K562 (cell line): ENCODE measurements around the gene VTI1B. TPM values are rescaled to one million over a fixed set of nuclear protein-coding genes. Genes with fewer than 3 reads are reported as not detected.

Source experiments
- CBFB ChIP-seq: sonication (generic); formaldehyde crosslinking; IDR thresholded peaks from 2 replicates; pipeline ENCODE4 v1.4.0; 2020; ENCODE audit warnings: mild to moderate bottlenecking, missing genetic modification reagents
- CHD2 ChIP-seq: IDR thresholded peaks from 2 replicates; pipeline ENCODE4 v1.6.1; 2011; ENCODE audit warnings: low read depth, low read length
- ELF2 ChIP-seq: fragments of 250-450 bp; sonication (Bioruptor Pico); IDR thresholded peaks from 2 replicates; pipeline ENCODE4 v1.5.0; 2021; ENCODE audit warnings: mild to moderate bottlenecking
- ETV1 ChIP-seq: fragments of 450-650 bp; conservative IDR thresholded peaks from 2 replicates; pipeline ENCODE4 v1.6.1; 2016; ENCODE audit warnings: missing genetic modification characterization, control low read depth, low read depth, missing compliant biosample characterization
- FOXJ3 ChIP-seq: sonication (generic); formaldehyde crosslinking; IDR thresholded peaks from 2 replicates; pipeline ENCODE4 v1.4.0; 2020; ENCODE audit warnings: mild to moderate bottlenecking, missing genetic modification reagents
- HIVEP1 ChIP-seq: fragments of 250-450 bp; sonication (Bioruptor Pico); IDR thresholded peaks from 2 replicates; pipeline ENCODE4 v1.4.0; 2020; ENCODE audit warnings: mild to moderate bottlenecking
- HMG20A ChIP-seq: fragments of 450-650 bp; formaldehyde crosslinking; conservative IDR thresholded peaks from 2 replicates; pipeline ENCODE4 v1.4.0; 2020; ENCODE audit warnings: mild to moderate bottlenecking, mixed read lengths
- HNRNPL ChIP-seq: fragments of 200-400 bp; formaldehyde crosslinking; IDR thresholded peaks from 2 replicates; pipeline ENCODE4 v1.6.1; 2017; ENCODE audit warnings: low read depth, mild to moderate bottlenecking, low read length
- JUNB ChIP-seq: fragments of 450-650 bp; formaldehyde crosslinking; conservative IDR thresholded peaks from 2 replicates; pipeline ENCODE4 v1.4.0; 2020; ENCODE audit warnings: mild to moderate bottlenecking
- NCOR1 ChIP-seq: fragments of 450-650 bp; IDR thresholded peaks from 2 replicates; pipeline ENCODE4 v1.6.1; 2016; ENCODE audit warnings: mild to moderate bottlenecking, moderate library complexity
- PHF20 ChIP-seq: fragments of 450-650 bp; IDR thresholded peaks from 2 replicates; pipeline ENCODE4 v1.6.1; 2018; ENCODE audit not compliant: partially characterized antibody
- RBM15 ChIP-seq: fragments of 200-400 bp; formaldehyde crosslinking; IDR thresholded peaks from 2 replicates; pipeline ENCODE4 v1.6.1; 2018; ENCODE audit warnings: mild to moderate bottlenecking, low read length, moderate library complexity; ENCODE audit not compliant: insufficient read depth
- SIX5 ChIP-seq, 2 experiments: IDR thresholded peaks; 2 replicates each; pipeline ENCODE4 v1.6.1; 2011; ENCODE audit warnings: low read length in 2 of 2, borderline replicate concordance in 1 of 2, low read depth in 1 of 2, mild to moderate bottlenecking in 1 of 2, moderate library complexity in 1 of 2; ENCODE audit not compliant: insufficient read depth in 1 of 2
- SMARCA5 ChIP-seq: fragments of 450-650 bp; IDR thresholded peaks from 2 replicates; pipeline ENCODE4 v1.6.1; 2016
- TCFL5 ChIP-seq: fragments of 250-450 bp; sonication (Bioruptor Pico); conservative IDR thresholded peaks from 2 replicates; pipeline ENCODE4 v1.6.1; 2021; ENCODE audit warnings: mild to moderate bottlenecking, moderate library complexity, matching md5 sums
- TRIM24 ChIP-seq, 2 experiments: fragments of 450-650 bp; IDR thresholded peaks; 2 replicates each; pipeline ENCODE4 v1.6.1; 2016
- XRCC4 ChIP-seq: IDR thresholded peaks from one replicate; pipeline ENCODE4 v1.6.1; 2011; ENCODE audit not compliant: insufficient read depth, insufficient read length; ENCODE audit errors: extremely low read depth
- ZNF197 ChIP-seq: fragments of 200-800 bp; sonication (Bioruptor generic); IDR thresholded peaks from 2 replicates; pipeline ENCODE4 v1.6.1; 2016; ENCODE audit warnings: low read depth, missing genetic modification characterization, missing compliant biosample characterization
- ZNF347 ChIP-seq: fragments of 450-650 bp; formaldehyde crosslinking; IDR thresholded peaks from 2 replicates; pipeline ENCODE4 v1.4.0; 2020; ENCODE audit warnings: low read depth, mild to moderate bottlenecking, moderate library complexity
- polyA plus RNA-seq, 8 experiments: library from polyadenylated mRNA; depleted of rRNA in 4 of 8; stranded (reverse) in 5 of 8; unstranded in 3 of 8; fragments of >200 nt; fragmentation: Nextera tagmentation in 2 of 8; fragmentation: Illumina TruSeq in 1 of 8; extraction: Ambion mirVana in 2 of 8; extraction: Trizol in 1 of 8; gene quantifications; 2 replicates each; pipeline versions ENCODE4 v1.2.1 to v1.2.3, GENCODE V29; 2011 to 2014; ENCODE audit warnings: inconsistent platforms in 1 of 8, missing spikeins in 1 of 8
- total RNA-seq, 7 experiments: library from RNA; depleted of rRNA in 6 of 7; stranded (reverse); fragments of >200 nt in 6 of 7; fragmentation: Illumina TruSeq in 2 of 7; extraction: Trizol in 2 of 7; gene quantifications; 2 replicates each; pipeline versions ENCODE4 v1.2.1 to v1.2.3, GENCODE V29; 2011 to 2021; ENCODE audit warnings: low replicate concordance in 1 of 7
- TF ChIP-seq, protein P1 (sequence below), 2 experiments: IDR thresholded peaks; 2 replicates each; pipeline ENCODE4 v1.6.1; 2012; ENCODE audit warnings: improper control_type of control experiment in 2 of 2, low read depth in 2 of 2, low read length in 2 of 2, borderline replicate concordance in 1 of 2
- TF ChIP-seq, protein P2 (sequence below): fragments of 450-650 bp; formaldehyde crosslinking; IDR thresholded peaks from 2 replicates; pipeline ENCODE4 v1.4.0; 2022; ENCODE audit warnings: missing genetic modification characterization

Gene VTI1B
- total and polyA plus RNA-seq, 9 of the 15 experiments (the other 6 are each of a cell fraction or from before 2014, with no cell fraction given), result 7.8 to 69.8 (median 50.1) TPM

- TF ChIP-seq, protein P1, sequence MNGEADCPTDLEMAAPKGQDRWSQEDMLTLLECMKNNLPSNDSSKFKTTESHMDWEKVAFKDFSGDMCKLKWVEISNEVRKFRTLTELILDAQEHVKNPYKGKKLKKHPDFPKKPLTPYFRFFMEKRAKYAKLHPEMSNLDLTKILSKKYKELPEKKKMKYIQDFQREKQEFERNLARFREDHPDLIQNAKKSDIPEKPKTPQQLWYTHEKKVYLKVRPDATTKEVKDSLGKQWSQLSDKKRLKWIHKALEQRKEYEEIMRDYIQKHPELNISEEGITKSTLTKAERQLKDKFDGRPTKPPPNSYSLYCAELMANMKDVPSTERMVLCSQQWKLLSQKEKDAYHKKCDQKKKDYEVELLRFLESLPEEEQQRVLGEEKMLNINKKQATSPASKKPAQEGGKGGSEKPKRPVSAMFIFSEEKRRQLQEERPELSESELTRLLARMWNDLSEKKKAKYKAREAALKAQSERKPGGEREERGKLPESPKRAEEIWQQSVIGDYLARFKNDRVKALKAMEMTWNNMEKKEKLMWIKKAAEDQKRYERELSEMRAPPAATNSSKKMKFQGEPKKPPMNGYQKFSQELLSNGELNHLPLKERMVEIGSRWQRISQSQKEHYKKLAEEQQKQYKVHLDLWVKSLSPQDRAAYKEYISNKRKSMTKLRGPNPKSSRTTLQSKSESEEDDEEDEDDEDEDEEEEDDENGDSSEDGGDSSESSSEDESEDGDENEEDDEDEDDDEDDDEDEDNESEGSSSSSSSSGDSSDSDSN (IDR thresholded peaks at IDR 0.05; ENCODE audit: borderline replicate concordance in 1 of 2, low read depth in 2 of 2, low read length in 2 of 2), result peak; percentile 50; a peak in 1 of 4 replicates
- TF ChIP-seq XRCC4 (no peak), RBM15 (no peak), ETV1 (peak; percentile 83), NCOR1 (peak; percentile 97), SIX5 (IDR thresholded peaks at IDR 0.05; ENCODE audit: borderline replicate concordance in 1 of 2, insufficient read depth in 1 of 2, low read depth in 1 of 2, low read length in 2 of 2) (no peak), TCFL5 (CRISPR knock-in tag) (peak; percentile 79; the same call in 1 of the 2 replicates), FOXJ3 (CRISPR knock-in tag) (no peak), HMG20A (CRISPR knock-in tag) (peak; percentile 76), ZNF197 (CRISPR knock-in tag) (no peak), SMARCA5 (no peak), JUNB (CRISPR knock-in tag) (no peak), ELF2 (CRISPR knock-in tag) (no peak), HNRNPL (no peak), CHD2 (no peak), ZNF347 (CRISPR knock-in tag) (no peak), TRIM24 (IDR thresholded peaks at IDR 0.05) (peak; percentile 99), PHF20 (no peak), HIVEP1 (CRISPR knock-in tag) (peak; percentile 78; the same call in 1 of the 2 replicates), CBFB (CRISPR knock-in tag) (no peak)
- TF ChIP-seq, protein P2, sequence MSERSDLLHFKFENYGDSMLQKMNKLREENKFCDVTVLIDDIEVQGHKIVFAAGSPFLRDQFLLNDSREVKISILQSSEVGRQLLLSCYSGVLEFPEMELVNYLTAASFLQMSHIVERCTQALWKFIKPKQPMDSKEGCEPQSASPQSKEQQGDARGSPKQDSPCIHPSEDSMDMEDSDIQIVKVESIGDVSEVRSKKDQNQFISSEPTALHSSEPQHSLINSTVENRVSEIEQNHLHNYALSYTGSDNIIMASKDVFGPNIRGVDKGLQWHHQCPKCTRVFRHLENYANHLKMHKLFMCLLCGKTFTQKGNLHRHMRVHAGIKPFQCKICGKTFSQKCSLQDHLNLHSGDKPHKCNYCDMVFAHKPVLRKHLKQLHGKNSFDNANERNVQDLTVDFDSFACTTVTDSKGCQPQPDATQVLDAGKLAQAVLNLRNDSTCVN (CRISPR knock-in tag), result no peak
These were observed 38.0 kb downstream of the VTI1B start (continued) for GRCh38 chr14:67636361-67636919.
